HG03280 (cell line): ENCODE results near the gene MBNL1.

Source experiments
- ATAC-seq: cut with Tn5 transposase; IDR thresholded peaks from one replicate; pipeline ENCODE4 v1.9.1; 2021; ENCODE audit warnings: mild to moderate bottlenecking, moderate library complexity; ENCODE audit not compliant: unreplicated experiment

Gene MBNL1

GRCh38 chr3:152271501-152272236, 2.9 kb downstream of the MBNL1 start:
- no peak for ATAC-seq

GRCh38 chr3:152272771-152273242, 4.1 kb downstream of the MBNL1 start:
- ATAC-seq = no peak

DNA sequence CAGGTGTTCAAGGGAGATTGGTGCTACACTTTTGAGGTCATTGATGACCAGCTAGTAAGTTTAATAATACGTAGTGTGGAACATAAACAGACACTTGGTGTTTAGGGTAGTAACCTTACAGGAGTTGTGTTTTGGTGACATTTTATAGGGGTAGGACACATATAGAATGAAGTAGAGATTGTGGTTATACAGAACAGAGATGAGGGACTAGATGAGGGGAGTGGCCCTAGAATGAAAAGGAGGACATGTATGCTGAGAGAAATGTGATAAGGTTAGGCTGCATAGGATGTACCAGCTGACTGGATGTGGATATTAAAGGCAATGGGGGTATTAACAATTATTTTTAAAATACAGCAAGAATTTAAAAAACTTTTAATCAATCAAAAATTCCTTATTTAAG, 8.0 kb downstream of the MBNL1 start:
- ATAC-seq = no peak

- no peak for ATAC-seq
Observed at GRCh38 chr3:152277198-152277597, 8.5 kb downstream of the MBNL1 start.

DNA sequence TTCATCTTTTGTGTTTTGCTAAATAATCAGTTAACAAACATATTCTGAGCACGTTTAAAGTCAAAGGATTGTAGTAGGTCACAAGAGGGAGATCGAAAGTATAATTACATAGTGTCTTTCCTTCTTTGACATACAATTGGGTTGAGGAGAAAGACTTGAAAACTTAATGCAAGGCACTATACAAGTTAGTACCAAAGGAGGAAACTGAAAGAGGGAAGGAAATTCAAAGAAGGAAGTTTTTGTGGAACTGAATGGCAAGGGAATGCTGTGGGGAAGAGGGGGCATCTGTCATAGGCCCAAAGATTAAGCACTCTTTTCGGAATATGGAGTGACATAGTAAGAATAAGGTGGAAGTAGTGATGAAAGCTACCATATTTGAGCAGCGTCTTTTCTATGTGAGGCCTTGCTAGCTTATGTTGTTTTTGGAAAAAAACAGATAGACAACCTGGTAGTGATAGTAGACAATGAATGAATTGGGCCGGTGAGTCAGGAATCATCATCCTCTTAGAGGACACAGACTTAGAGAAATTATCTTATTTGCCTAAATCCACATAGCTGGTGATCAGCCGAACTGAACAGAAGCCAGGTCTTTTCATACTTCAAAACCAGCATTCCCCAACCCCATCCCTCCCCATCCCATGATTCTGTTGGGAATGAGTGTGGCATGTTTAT, 10.2 kb downstream of the MBNL1 start:
- no peak for ATAC-seq

- no peak for ATAC-seq
Observed at GRCh38 chr3:152279479-152279878, 10.8 kb downstream of the MBNL1 start.

- no peak for ATAC-seq
Observed at GRCh38 chr3:152280539-152280938, 11.8 kb downstream of the MBNL1 start.

DNA sequence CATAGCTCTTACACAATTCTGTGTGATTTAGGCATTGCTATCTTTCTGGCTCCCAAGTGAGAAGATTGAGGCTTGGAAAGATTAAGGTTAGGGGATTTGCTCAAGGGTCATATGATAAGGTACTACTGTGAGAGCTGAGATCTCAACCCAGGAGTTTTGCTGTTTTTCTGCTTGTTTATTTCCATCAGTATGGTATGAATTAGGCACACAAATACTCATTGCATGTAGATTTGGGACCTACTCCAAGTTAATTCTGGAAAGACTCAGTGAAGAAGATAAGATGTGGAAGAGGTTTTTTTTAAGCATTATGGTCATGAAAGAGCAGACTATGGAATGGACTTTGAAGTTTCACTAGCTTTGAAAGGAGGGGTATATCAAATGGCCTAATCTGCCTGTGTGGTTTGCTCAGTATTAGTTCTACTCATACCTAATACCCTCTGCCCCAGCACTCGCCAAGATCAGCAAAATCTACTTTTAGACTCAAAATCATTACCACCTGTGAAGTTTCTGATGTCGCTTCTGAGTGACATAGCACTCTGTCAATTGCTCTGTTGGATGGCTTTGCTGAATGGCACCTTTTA, 12.5 kb downstream of the MBNL1 start:
- peak; percentile 80 for ATAC-seq

DNA sequence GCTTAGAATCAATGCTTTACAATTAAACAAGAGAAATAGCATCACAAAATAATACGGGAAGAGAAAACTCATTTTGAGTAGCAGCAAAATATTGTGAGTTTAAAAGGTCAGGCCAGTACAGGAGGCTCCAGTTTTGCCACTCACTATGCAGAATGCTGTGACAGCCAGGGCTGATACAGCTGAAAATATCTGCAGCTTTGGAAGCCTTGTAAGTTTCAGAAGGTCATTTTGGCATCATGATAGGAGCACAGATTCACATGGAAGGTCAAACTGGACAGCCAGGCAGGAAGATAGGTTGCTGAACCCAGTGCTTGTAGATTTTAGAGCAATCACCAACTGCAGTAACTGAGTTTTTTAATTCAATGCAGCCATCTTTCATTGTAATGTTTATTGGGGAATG, 14.1 kb downstream of the MBNL1 start:
- no peak for ATAC-seq

GRCh38 chr3:152283492-152284381, 15.0 kb downstream of the MBNL1 start:
- ATAC-seq = no peak

DNA sequence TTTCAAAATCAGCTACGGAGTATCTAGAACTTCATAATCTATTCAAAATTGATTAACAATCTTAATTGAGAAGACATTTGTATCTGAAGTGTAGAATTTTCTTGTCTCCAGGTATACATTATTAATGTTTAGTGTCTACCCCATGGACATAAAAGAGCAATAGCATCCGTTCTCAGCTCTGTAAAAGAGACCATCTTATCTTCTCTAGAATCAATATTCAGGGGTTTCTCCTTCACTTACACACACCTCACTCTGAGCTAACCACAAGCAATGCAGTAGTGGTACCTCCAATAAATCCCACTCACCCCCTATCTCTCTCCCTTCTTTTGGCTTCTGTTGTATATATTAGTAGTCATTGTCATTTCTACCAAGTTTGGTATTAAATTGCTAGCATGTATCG, 16.2 kb downstream of the MBNL1 start:
- no peak for ATAC-seq

GRCh38 chr3:152285509-152285908, 16.8 kb downstream of the MBNL1 start:
- ATAC-seq = no peak

DNA sequence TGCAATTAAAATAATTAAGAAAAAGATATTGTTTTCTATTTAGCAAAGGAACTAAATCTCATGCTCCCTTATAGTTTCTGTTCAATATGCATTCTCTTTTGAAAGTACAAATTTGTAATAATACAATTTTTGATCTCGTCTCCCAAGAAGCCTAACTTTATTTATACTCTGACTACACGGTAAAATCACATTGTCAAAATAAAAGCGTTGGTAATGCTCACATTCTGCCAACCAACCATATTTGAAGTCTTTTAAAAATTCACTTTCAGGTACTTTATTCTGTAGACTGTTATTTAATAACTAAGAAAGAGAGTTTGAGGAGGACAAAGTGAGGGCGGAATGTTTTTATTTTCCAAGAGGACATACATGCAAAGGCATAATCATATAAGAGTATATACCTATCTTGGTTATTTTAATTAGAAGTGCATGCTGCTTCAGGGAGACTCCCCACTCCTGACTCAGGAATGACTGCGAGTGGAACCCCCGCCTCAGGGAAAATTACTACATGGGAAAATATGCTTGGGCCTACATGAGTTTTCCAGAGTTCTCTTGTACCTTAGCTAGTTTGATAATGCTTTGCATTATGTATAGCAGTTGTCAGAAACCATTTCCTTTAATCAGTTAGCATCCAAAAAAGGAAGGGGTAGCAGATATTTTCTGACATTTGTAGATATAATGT, 19.3 kb downstream of the MBNL1 start:
- no peak for ATAC-seq

GRCh38 chr3:152288681-152289080, 20.0 kb downstream of the MBNL1 start:
- ATAC-seq = no peak

DNA sequence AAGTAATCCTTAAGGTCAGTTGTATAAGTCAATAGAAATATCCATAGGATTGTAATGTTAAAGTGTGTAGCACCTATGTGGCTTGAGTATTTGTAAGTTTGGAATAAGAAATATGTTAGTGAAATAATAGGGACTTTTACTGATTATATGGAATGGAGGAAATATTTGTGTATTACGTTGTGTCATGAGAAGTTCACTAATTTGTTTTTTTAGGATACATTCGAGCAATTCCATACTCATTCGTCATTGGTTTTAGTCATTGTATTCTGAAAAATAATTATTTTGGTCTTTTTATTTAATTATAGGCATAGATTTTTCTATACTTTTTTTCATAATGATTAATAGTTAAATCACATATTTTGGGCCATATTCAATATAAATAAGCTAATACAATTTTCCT, 21.0 kb downstream of the MBNL1 start:
- ATAC-seq = no peak

GRCh38 chr3:152290374-152290773, 21.6 kb downstream of the MBNL1 start:
- ATAC-seq = no peak

DNA sequence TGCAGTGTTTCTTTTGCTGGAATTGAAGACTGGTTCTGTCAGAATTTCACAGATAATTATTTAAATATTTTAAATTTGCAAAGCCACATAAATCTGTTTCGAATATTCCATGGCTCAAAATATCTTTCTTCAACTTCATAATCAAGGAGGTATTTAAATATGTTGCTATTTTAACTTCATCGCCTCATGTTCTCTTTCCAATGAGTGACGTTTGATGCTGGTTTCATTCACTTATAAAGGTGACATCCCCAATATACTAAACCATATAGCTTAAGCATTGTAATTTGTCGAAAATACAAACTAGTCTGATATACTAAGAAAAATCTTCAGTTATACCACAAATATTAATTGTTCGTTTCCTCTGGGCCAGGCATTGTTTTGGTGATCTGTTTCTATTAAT, 22.5 kb downstream of the MBNL1 start:
- no peak for ATAC-seq

- no peak for ATAC-seq
Observed at GRCh38 chr3:152291649-152292066, 22.9 kb downstream of the MBNL1 start.

- no peak for ATAC-seq
Observed at GRCh38 chr3:152292366-152292765, 23.6 kb downstream of the MBNL1 start.

GRCh38 chr3:152293347-152294006, 24.7 kb downstream of the MBNL1 start:
- ATAC-seq = no peak
